K562 (cell line): ENCODE results near the gene FOXN3. TPM values are rescaled to one million over a fixed set of nuclear protein-coding genes. Genes with fewer than 3 reads are reported as not detected.

Experiments
- ATAC-seq: fragments of 200-7000 bp; cut with Tn5 transposase; 3 replicates; pipeline ENCODE4 v1.9.1; 2020; ENCODE audit warnings: moderate library complexity
- BruUV-seq: library from RNA; stranded (reverse); fragments of 400-500 nt; replicated peaks from 2 replicates; lab custom pipeline; 2021; lab: Mats Ljungman, UMichigan
- CTCF ChIA-PET: fragments of 300-600 bp; formaldehyde crosslinking; extraction: SDS; loops from one replicate; lab custom pipeline; 2021; ENCODE audit warnings: low intra/inter-chr PET ratio; lab: Yijun Ruan, JAX
- POLR2A ChIA-PET: fragments of 300-600, 350-650 bp; sonication (Branson Sonifier 250); formaldehyde crosslinking; extraction: SDS; loops from one replicate; lab custom pipeline; 2021; ENCODE audit warnings: antibody characterized with exemption, inconsistent platforms; lab: Yijun Ruan, JAX
- DNase-seq, 4 experiments: peaks; one replicate each; pipeline versions ENCODE4 v3.0.0 to v3.0.0-alpha.2; 2011 to 2018; ENCODE audit warnings: low spot score in 3 of 4, mixed read lengths in 3 of 4; ENCODE audit errors: extremely low read depth in 1 of 4
- FAIRE-seq: peaks from 2 replicates; lab custom pipeline; 2011; peaks lifted over from hg19 to GRCh38; lab: Jason Lieb, UNC
- H2AFZ ChIP-seq: 2 replicates; pipeline ENCODE4 v1.6.0; 2011; ENCODE audit warnings: low read depth, low read length, control low read depth, inconsistent platforms
- H3K27ac ChIP-seq: fragments of 200-600 bp; 3 replicates; pipeline ENCODE4 v1.8.0; 2011; ENCODE audit warnings: low read depth, mild to moderate bottlenecking, control low read depth, inconsistent platforms, low read length, moderate library complexity, mixed read lengths; ENCODE audit errors: extremely low read depth
- H3K27me3 ChIP-seq, 2 experiments: fragments of 300-600 bp in 1 of 2; 2 replicates in 1 of 2; 3 replicates in 1 of 2; pipeline versions ENCODE4 v1.6.0 to v1.8.0; 2011; ENCODE audit warnings: inconsistent platforms in 2 of 2, low read length in 2 of 2, mild to moderate bottlenecking in 1 of 2, mixed read lengths in 1 of 2, moderate library complexity in 1 of 2; ENCODE audit not compliant: control insufficient read depth in 2 of 2, insufficient read depth in 2 of 2
- H3K36me3 ChIP-seq: fragments of 300-600 bp; 3 replicates; pipeline ENCODE4 v1.8.0; 2011; ENCODE audit warnings: mild to moderate bottlenecking, low read length, inconsistent platforms; ENCODE audit not compliant: control insufficient read depth, insufficient read depth
- H3K4me1 ChIP-seq, 2 experiments: fragments of 200-600 bp in 1 of 2; replicated peaks in 1 of 2; 2 replicates in 1 of 2; 3 replicates in 1 of 2; pipeline versions ENCODE4 v1.5.1 to v1.8.0; 2011; ENCODE audit warnings: inconsistent platforms in 2 of 2, low read length in 2 of 2, mild to moderate bottlenecking in 1 of 2, mixed read lengths in 1 of 2, moderate library complexity in 1 of 2; ENCODE audit not compliant: control insufficient read depth in 2 of 2, insufficient read depth in 2 of 2
- H3K4me2 ChIP-seq: 2 replicates; pipeline ENCODE4 v1.6.1; 2011; ENCODE audit warnings: low read length, control low read depth, inconsistent platforms, mixed read lengths; ENCODE audit not compliant: insufficient read depth
- H3K4me3 ChIP-seq: fragments of 200-600 bp; sonication (generic), shearing (Covaris generic); 2 replicates; pipeline ENCODE4 v1.5.1; 2016; ENCODE audit warnings: control low read depth, inconsistent platforms
- H3K79me2 ChIP-seq: fragments of 200-600 bp; 3 replicates; pipeline ENCODE4 v1.8.0; 2011; ENCODE audit warnings: low read length, inconsistent platforms; ENCODE audit not compliant: control insufficient read depth, insufficient read depth
- H3K9ac ChIP-seq, 2 experiments: 2 replicates each; pipeline versions ENCODE4 v1.6.0 to v1.6.1; 2011; ENCODE audit warnings: low read depth in 2 of 2, low read length in 2 of 2, control low read depth in 1 of 2, inconsistent platforms in 1 of 2, mild to moderate bottlenecking in 1 of 2, mixed read lengths in 1 of 2; ENCODE audit not compliant: insufficient read depth in 1 of 2
- H3K9me1 ChIP-seq: one replicate; pipeline ENCODE4 v1.6.0; 2011; ENCODE audit warnings: inconsistent platforms, mild to moderate bottlenecking, low read length, moderate library complexity; ENCODE audit not compliant: control insufficient read depth, insufficient read depth
- H3K9me3 ChIP-seq: replicated peaks from 2 replicates; pipeline ENCODE4 v1.5.1; 2011; ENCODE audit warnings: low read depth, low read length, inconsistent platforms; ENCODE audit not compliant: control insufficient read depth, insufficient read depth
- H4K20me1 ChIP-seq: replicated peaks from 2 replicates; pipeline ENCODE4 v1.6.1; 2011; ENCODE audit warnings: low read length, inconsistent platforms, mixed read lengths; ENCODE audit not compliant: control insufficient read depth, insufficient read depth
- CAMTA2 ChIP-seq: fragments of 250-450 bp; sonication (Bioruptor Pico); conservative IDR thresholded peaks from 2 replicates; pipeline ENCODE4 v1.5.1; 2022
- CTBP1 ChIP-seq: fragments of 450-650 bp; IDR thresholded peaks from 2 replicates; pipeline ENCODE4 v1.6.1; 2016; ENCODE audit warnings: borderline replicate concordance
- FOXK1 ChIP-seq: sonication (generic); formaldehyde crosslinking; IDR thresholded peaks from 2 replicates; pipeline ENCODE4 v1.8.0; 2022; ENCODE audit warnings: missing genetic modification reagents, mild to moderate bottlenecking, borderline replicate concordance
- HBP1 ChIP-seq: fragments of 450-650 bp; formaldehyde crosslinking; IDR thresholded peaks from 2 replicates; pipeline ENCODE4 v1.4.0; 2022; ENCODE audit warnings: missing genetic modification characterization
- HDAC1 ChIP-seq, 2 experiments: fragments of 450-650 bp; IDR thresholded peaks; 2 replicates each; pipeline ENCODE4 v1.6.1; 2016 to 2017; ENCODE audit warnings: inconsistent platforms in 1 of 2, mild to moderate bottlenecking in 1 of 2, moderate library complexity in 1 of 2
- KDM4B ChIP-seq, 2 experiments: fragments of 450-650 bp in 1 of 2; sonication (generic) in 1 of 2; IDR thresholded peaks; 2 replicates each; pipeline ENCODE4 v1.6.1; 2016 to 2017; ENCODE audit warnings: borderline replicate concordance in 2 of 2, antibody characterized with exemption in 1 of 2, low read depth in 1 of 2, mild to moderate bottlenecking in 1 of 2
- MCM5 ChIP-seq: fragments of 450-650 bp; IDR thresholded peaks from 2 replicates; pipeline ENCODE4 v1.6.1; 2016; ENCODE audit warnings: low read depth
- MEF2D ChIP-seq: conservative IDR thresholded peaks from 2 replicates; pipeline ENCODE4 v1.6.1; 2016; ENCODE audit warnings: low read depth, missing genetic modification characterization, missing compliant biosample characterization
- NFXL1 ChIP-seq: fragments of 450-650 bp; formaldehyde crosslinking; IDR thresholded peaks from 2 replicates; pipeline ENCODE4 v1.4.0; 2021; ENCODE audit warnings: mild to moderate bottlenecking
- NFYB ChIP-seq: IDR thresholded peaks from 2 replicates; pipeline ENCODE4 v1.6.1; 2011; ENCODE audit warnings: mild to moderate bottlenecking, moderate library complexity; ENCODE audit not compliant: insufficient read length; ENCODE audit errors: extremely low read depth
- RAD21 ChIP-seq, 2 experiments: fragments of 250-450 bp in 1 of 2; fragments of 450-650 bp in 1 of 2; sonication (Bioruptor Pico) in 1 of 2; formaldehyde crosslinking in 1 of 2; IDR thresholded peaks in 1 of 2; conservative IDR thresholded peaks in 1 of 2; 2 replicates each; pipeline versions ENCODE4 v1.4.0 to v1.8.0; 2020 to 2022; ENCODE audit warnings: mild to moderate bottlenecking in 2 of 2, moderate library complexity in 1 of 2
- SMAD3 ChIP-seq: fragments of 450-650 bp; formaldehyde crosslinking; conservative IDR thresholded peaks from 2 replicates; pipeline ENCODE4 v1.4.0; 2020; ENCODE audit warnings: mild to moderate bottlenecking
- SMC3 ChIP-seq: conservative IDR thresholded peaks from 2 replicates; pipeline ENCODE4 v1.6.1; 2011; ENCODE audit warnings: low read depth, low read length, improper control_type of control experiment; ENCODE audit not compliant: insufficient read depth
- SRSF1 ChIP-seq: fragments of 200-400 bp; formaldehyde crosslinking; IDR thresholded peaks from 2 replicates; pipeline ENCODE4 v1.6.1; 2017; ENCODE audit warnings: mild to moderate bottlenecking, low read depth, low read length, moderate library complexity
- STAT5B ChIP-seq: fragments of 250-450 bp; sonication (Bioruptor Pico); IDR thresholded peaks from 2 replicates; pipeline ENCODE4 v1.8.0; 2021; ENCODE audit warnings: mild to moderate bottlenecking, inconsistent platforms
- USF2 ChIP-seq: sonication (generic); formaldehyde crosslinking; IDR thresholded peaks from 2 replicates; pipeline ENCODE4 v1.5.0; 2020; ENCODE audit warnings: missing genetic modification reagents
- ZBTB34 ChIP-seq: fragments of 250-450 bp; sonication (Bioruptor Pico); IDR thresholded peaks from 2 replicates; pipeline ENCODE4 v1.8.0; 2021; ENCODE audit warnings: mild to moderate bottlenecking, moderate library complexity
- ZNF41 ChIP-seq: fragments of 250-450 bp; sonication (Bioruptor Pico); conservative IDR thresholded peaks from 2 replicates; pipeline ENCODE4 v1.4.0; 2020; ENCODE audit warnings: mild to moderate bottlenecking
- ZNF436 ChIP-seq: fragments of 250-450, 450-650 bp; sonication (Bioruptor Pico); formaldehyde crosslinking; IDR thresholded peaks from 2 replicates; pipeline ENCODE4 v1.7.0; 2020; ENCODE audit warnings: mild to moderate bottlenecking
- WGBS: fragments of 100-300 bp; shearing (Covaris generic); methylation state at CpG from one replicate; pipeline ENCODE4 v1.1.6; 2016; ENCODE audit warnings: low coverage, mixed read lengths; ENCODE audit not compliant: insufficient coverage; ENCODE audit errors: missing lambda C conversion rate; 5-methylcytosine and 5-hydroxymethylcytosine counted together
- in situ Hi-C: fragments of 300-500 bp; cut with MboI; formaldehyde crosslinking; loops from 4 replicates; pipeline ENCODE4 v1.15.0; 2018; ENCODE audit warnings: inconsistent platforms, mixed read lengths
- intact Hi-C: fragments of 100-400 bp; cut with micrococcal nuclease; formaldehyde crosslinking; loops from 2 replicates; pipeline ENCODE4 v1.14.2; 2022
- polyA plus RNA-seq, 8 experiments: library from polyadenylated mRNA; depleted of rRNA in 4 of 8; stranded (reverse) in 5 of 8; unstranded in 3 of 8; fragments of >200 nt; fragmentation: Nextera tagmentation in 2 of 8; fragmentation: Illumina TruSeq in 1 of 8; extraction: Ambion mirVana in 2 of 8; extraction: Trizol in 1 of 8; gene quantifications; 2 replicates each; pipeline versions ENCODE4 v1.2.1 to v1.2.3, GENCODE V29; 2011 to 2014; ENCODE audit warnings: inconsistent platforms in 1 of 8, missing spikeins in 1 of 8
- total RNA-seq, 7 experiments: library from RNA; depleted of rRNA in 6 of 7; stranded (reverse); fragments of >200 nt in 6 of 7; fragmentation: Illumina TruSeq in 2 of 7; extraction: Trizol in 2 of 7; gene quantifications; 2 replicates each; pipeline versions ENCODE4 v1.2.1 to v1.2.3, GENCODE V29; 2011 to 2021; ENCODE audit warnings: low replicate concordance in 1 of 7

FOXN3 gene
- total and polyA plus RNA-seq, 9 of the 15 experiments (the other 6 are each of a cell fraction or from before 2014, with no cell fraction given): 0.07 to 1.3 (median 0.40) TPM

DNA sequence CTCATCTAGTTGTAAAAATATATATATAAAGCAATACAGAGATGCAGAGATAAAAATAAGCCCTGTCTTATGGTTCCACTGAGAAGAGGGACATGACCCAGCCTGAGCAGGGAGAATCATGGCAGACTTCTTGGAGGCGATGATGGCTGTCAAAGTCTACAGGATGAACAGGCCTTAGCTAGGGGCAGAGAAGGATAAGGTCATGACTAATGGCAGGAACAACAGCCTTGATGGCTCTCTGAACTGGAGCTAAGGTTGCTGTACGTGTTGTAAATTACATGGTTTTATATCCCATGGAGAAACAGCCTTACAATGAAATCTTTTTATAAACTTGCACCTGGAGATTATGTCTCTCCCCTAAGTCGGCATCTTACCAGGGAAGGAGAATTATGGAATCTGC, 32.4 kb downstream of the FOXN3 start:
- no peak for DNase-seq
- Histone ChIP-seq H3K27ac (no peak overlapping the region), H3K4me3 (no peak overlapping the region), H3K4me1 (no peaks in the 10 kb centered on the region), H3K27me3 (no peaks in the 10 kb centered on the region; a peak in 2 of 5 replicates), H3K36me3 (no peaks in the 10 kb centered on the region), H3K9me1 (no peaks in the 10 kb centered on the region)
- 0% methylated on average over 3 of the region's 3 CpGs for WGBS
- no TSS peak for BruUV-seq
- CTCF ChIA-PET: no interaction called here
- no peak for FAIRE-seq
- TF ChIP-seq ZNF41 (CRISPR knock-in tag) (no peak), HBP1 (no peak), RAD21 (CRISPR knock-in tag; conservative IDR thresholded peaks at IDR 0.05 in 1 of 2, IDR thresholded peaks at IDR 0.05 in 1 of 2) (no peak), KDM4B (IDR thresholded peaks at IDR 0.05; ENCODE audit: borderline replicate concordance in 2 of 2, low read depth in 1 of 2) (no peak), USF2 (CRISPR knock-in tag) (no peak), ZBTB34 (CRISPR knock-in tag) (no peak), CTBP1 (no peak), NFYB (no peak), HDAC1 (IDR thresholded peaks at IDR 0.05) (no peak), ZNF436 (no peak), SMAD3 (no peak), SRSF1 (no peak), SMC3 (no peak), CAMTA2 (CRISPR knock-in tag) (no peak), FOXK1 (CRISPR knock-in tag) (no peak), MCM5 (no peak), STAT5B (CRISPR knock-in tag) (no peak), MEF2D (no peak), NFXL1 (CRISPR knock-in tag) (no peak)
- TF ChIP-seq, all 486 proteins: peak for 0
- Histone ChIP-seq H3K9ac (no peak overlapping the region), H3K4me2 (no peak overlapping the region), H3K79me2 (no peaks in the 10 kb centered on the region), H2AFZ (no peak overlapping the region), H3K9me3 (no peaks in the 10 kb centered on the region), H4K20me1 (no peaks in the 10 kb centered on the region)
- in situ Hi-C loops: no loop called here
- POLR2A ChIA-PET: interaction anchor here (0.7 kb wide), 1 partner anchor 356 kb away, joined by 3 read pairs; no protein-coding TSS in a partner anchor
- intact Hi-C loops: no loop called here
- ATAC-seq: no peak
